CD4-positive, CD25-positive, alpha-beta regulatory T cell (primary cell): ENCODE measurements around the gene DDR1. TPM values are rescaled to one million over a fixed set of nuclear protein-coding genes. Genes with fewer than 3 reads are reported as not detected.

Experiments used
- ATAC-seq, 2 donors: fragments of 150-1000 bp; cut with Tn5 transposase; one replicate each; pipeline ENCODE4 v1.10.0; 2021; ENCODE audit warnings: low read depth in 2 of 2, moderate number of reproducible peaks in 2 of 2, moderate library complexity in 1 of 2
- DNase-seq, 3 donors: peaks; one replicate each; pipeline versions ENCODE4 v3.0.0 to v3.0.0-alpha.2; 2012 to 2022; ENCODE audit warnings: mixed read lengths in 1 of 3
- H3K27ac ChIP-seq: one replicate; pipeline ENCODE4 v1.7.0; 2013; ENCODE audit warnings: mild to moderate bottlenecking, low read length; ENCODE audit not compliant: insufficient read depth, poor library complexity, severe bottlenecking
- H3K27me3 ChIP-seq: one replicate; pipeline ENCODE4 v1.7.0; 2013; ENCODE audit warnings: low read length; ENCODE audit not compliant: control insufficient read depth, insufficient read depth
- H3K36me3 ChIP-seq: one replicate; pipeline ENCODE4 v1.7.0; 2013; ENCODE audit warnings: mild to moderate bottlenecking, low read length, moderate library complexity; ENCODE audit not compliant: control insufficient read depth, insufficient read depth
- H3K4me1 ChIP-seq: 2 replicates; pipeline ENCODE4 v1.7.0; 2013; ENCODE audit warnings: mild to moderate bottlenecking, low read length; ENCODE audit not compliant: insufficient read depth, control insufficient read depth, poor library complexity, severe bottlenecking
- H3K4me3 ChIP-seq: one replicate; pipeline ENCODE4 v1.7.0; 2013; ENCODE audit warnings: low read depth, mild to moderate bottlenecking, low read length, moderate library complexity
- H3K9me3 ChIP-seq, 2 experiments: 1 replicate in 1 of 2; 2 replicates in 1 of 2; pipeline ENCODE4 v1.7.0; 2013; ENCODE audit warnings: low read length in 2 of 2, mild to moderate bottlenecking in 1 of 2, moderate library complexity in 1 of 2; ENCODE audit not compliant: control insufficient read depth in 2 of 2
- H3K27ac Mint-ChIP-seq, 3 donors: one replicate each; pipeline ENCODE4 v1.8.0; 2020 to 2022; ENCODE audit warnings: mild to moderate bottlenecking in 3 of 3, mixed read lengths in 3 of 3, moderate library complexity in 2 of 3
- H3K27me3 Mint-ChIP-seq: one replicate; pipeline ENCODE4 v1.8.0; 2022; ENCODE audit warnings: mild to moderate bottlenecking, mixed read lengths
- H3K36me3 Mint-ChIP-seq: one replicate; pipeline ENCODE4 v1.8.0; 2020; ENCODE audit warnings: mixed read lengths
- H3K4me1 Mint-ChIP-seq, 4 donors: one replicate each; pipeline ENCODE4 v1.8.0; 2020 to 2022; ENCODE audit warnings: mixed read lengths in 4 of 4, mild to moderate bottlenecking in 1 of 4
- H3K4me3 Mint-ChIP-seq, 4 donors: one replicate each; pipeline ENCODE4 v1.8.0; 2020 to 2022; ENCODE audit warnings: mild to moderate bottlenecking in 4 of 4, mixed read lengths in 4 of 4, moderate library complexity in 3 of 4
- H3K9me3 Mint-ChIP-seq, 7 donors: one replicate each; pipeline ENCODE4 v1.8.0; 2020 to 2022; ENCODE audit warnings: mixed read lengths in 7 of 7, mild to moderate bottlenecking in 3 of 7, moderate library complexity in 2 of 7
- polyA plus RNA-seq, 4 donors: library from polyadenylated mRNA; unstranded; fragments of 300-500 nt; fragmentation: Illumina TruSeq; gene quantifications; one replicate each; pipeline ENCODE4 v1.2.3, GENCODE V29; 2021
- total RNA-seq: library from RNA; stranded (reverse); gene quantifications from one replicate; pipeline ENCODE4 v1.2.3, GENCODE V29; 2022

The DDR1 gene
- total and polyA plus RNA-seq, 5 donors from 2014 or later, result 1.2 to 5.0 (median 2.3) TPM

GRCh38 chr6:30889496-30889885 is 5.2 kb downstream of the DDR1 start:
- H3K27ac Mint-ChIP-seq, result no peak overlapping the region

GRCh38 chr6:30889921-30890645 is 5.8 kb downstream of the DDR1 start:
- Mint-ChIP-seq H3K27ac (peak overlapping the region in 1 of 3 donors; percentile 36), H3K9me3 (no peaks in the 10 kb centered on the region), H3K4me1 (peaks cover 0 to 19% (median 6%) of the 10 kb centered on the region in 4 donors), H3K36me3 (peaks cover 21% of the 10 kb centered on the region), H3K27me3 (peaks cover 10% of the 10 kb centered on the region), H3K4me3 (no peak overlapping the region)
- ATAC-seq (no peak), DNase-seq (no peak)
- Histone ChIP-seq H3K27me3 (peaks cover 5% of the 10 kb centered on the region), H3K4me1 (peaks cover 14% of the 10 kb centered on the region), H3K27ac (no peak overlapping the region), H3K9me3 (no peaks in the 10 kb centered on the region), H3K4me3 (no peak overlapping the region), H3K36me3 (peaks cover 3% of the 10 kb centered on the region)

More at GRCh38 chr6:30889496-30889885, 5.2 kb downstream of the DDR1 start:
- Mint-ChIP-seq H3K4me1 (peaks cover 0 to 24% (median 6%) of the 10 kb centered on the region in 4 donors), H3K36me3 (peaks cover 15% of the 10 kb centered on the region), H3K27me3 (peaks cover 14% of the 10 kb centered on the region), H3K4me3 (no peak overlapping the region), H3K9me3 (no peaks in the 10 kb centered on the region)
- Histone ChIP-seq H3K9me3 (no peaks in the 10 kb centered on the region), H3K36me3 (peaks cover 3% of the 10 kb centered on the region), H3K4me3 (no peak overlapping the region), H3K27me3 (peaks cover 5% of the 10 kb centered on the region), H3K4me1 (peaks cover 20% of the 10 kb centered on the region), H3K27ac (no peak overlapping the region)
- DNase-seq, result no peak
- ATAC-seq, result no peak

- H3K4me1 ChIP-seq, result peaks cover 7% of the 10 kb centered on the region
- Mint-ChIP-seq H3K4me3 (no peak overlapping the region), H3K27me3 (peaks cover 4% of the 10 kb centered on the region), H3K36me3 (peaks cover 26% of the 10 kb centered on the region), H3K27ac (no peak overlapping the region), H3K9me3 (no peaks in the 10 kb centered on the region), H3K4me1 (peaks cover 0 to 12% (median 3%) of the 10 kb centered on the region in 4 donors)
- H3K36me3 ChIP-seq, result peaks cover 3% of the 10 kb centered on the region
- H3K27me3 ChIP-seq, result no peaks in the 10 kb centered on the region
- H3K4me3 ChIP-seq, result no peak overlapping the region
- DNase-seq, result no peak
- no peaks in the 10 kb centered on the region for H3K9me3 ChIP-seq
- no peak for ATAC-seq
- no peak overlapping the region for H3K27ac ChIP-seq
Observed at GRCh38 chr6:30890646-30891449, 6.5 kb downstream of the DDR1 start.

GRCh38 chr6:30891450-30891723 is 7.1 kb downstream of the DDR1 start:
- Histone ChIP-seq H3K27ac (no peak overlapping the region), H3K9me3 (no peaks in the 10 kb centered on the region), H3K4me1 (peaks cover 2% of the 10 kb centered on the region), H3K27me3 (no peaks in the 10 kb centered on the region), H3K4me3 (no peak overlapping the region), H3K36me3 (peaks cover 3% of the 10 kb centered on the region)
- Mint-ChIP-seq H3K4me1 (peaks cover 0 to 6% (median 1%) of the 10 kb centered on the region in 4 donors), H3K27me3 (peaks cover 4% of the 10 kb centered on the region), H3K4me3 (no peak overlapping the region), H3K27ac (no peak overlapping the region), H3K9me3 (no peaks in the 10 kb centered on the region), H3K36me3 (peaks cover 29% of the 10 kb centered on the region)
- ATAC-seq (no peak), DNase-seq (no peak)

GRCh38 chr6:30891816-30892538 is 7.7 kb downstream of the DDR1 start:
- peaks cover 29% of the 10 kb centered on the region for H3K36me3 Mint-ChIP-seq

GRCh38 chr6:30893001-30893591 is 8.8 kb downstream of the DDR1 start:
- H3K36me3 Mint-ChIP-seq, result peaks cover 30% of the 10 kb centered on the region
- Histone ChIP-seq H3K9me3 (no peaks in the 10 kb centered on the region), H3K4me1 (no peaks in the 10 kb centered on the region), H3K36me3 (peaks cover 3% of the 10 kb centered on the region), H3K4me3 (no peak overlapping the region), H3K27ac (no peak overlapping the region), H3K27me3 (no peaks in the 10 kb centered on the region)
- H3K9me3 Mint-ChIP-seq, result no peaks in the 10 kb centered on the region
- DNase-seq (no peak), ATAC-seq (no peak)
- no peak overlapping the region for H3K4me3 Mint-ChIP-seq
- peaks cover 7% of the 10 kb centered on the region for H3K27me3 Mint-ChIP-seq
- H3K4me1 Mint-ChIP-seq, result peaks cover 0 to 3% (median 0%) of the 10 kb centered on the region in 4 donors
- no peak overlapping the region for H3K27ac Mint-ChIP-seq

More at GRCh38 chr6:30891816-30892538, 7.7 kb downstream of the DDR1 start:
- Histone ChIP-seq H3K36me3 (peaks cover 3% of the 10 kb centered on the region), H3K9me3 (no peaks in the 10 kb centered on the region), H3K27me3 (no peaks in the 10 kb centered on the region), H3K27ac (no peak overlapping the region), H3K4me1 (no peaks in the 10 kb centered on the region), H3K4me3 (no peak overlapping the region)
- Mint-ChIP-seq H3K27ac (no peak overlapping the region), H3K9me3 (no peaks in the 10 kb centered on the region), H3K4me1 (peaks cover 0 to 3% (median under 1%) of the 10 kb centered on the region in 4 donors), H3K27me3 (peaks cover 6% of the 10 kb centered on the region), H3K4me3 (no peak overlapping the region)
- DNase-seq (no peak), ATAC-seq (no peak)

GRCh38 chr6:30893666-30894065 is 9.3 kb downstream of the DDR1 start:
- Mint-ChIP-seq H3K27ac (no peak overlapping the region), H3K9me3 (no peaks in the 10 kb centered on the region), H3K4me1 (peaks cover 0 to 3% (median 0%) of the 10 kb centered on the region in 4 donors), H3K4me3 (no peak overlapping the region), H3K27me3 (peaks cover 7% of the 10 kb centered on the region), H3K36me3 (peaks cover 36% of the 10 kb centered on the region)
- DNase-seq (no peak), ATAC-seq (no peak)
- no peaks in the 10 kb centered on the region for H3K27me3 ChIP-seq
- no peak overlapping the region for H3K27ac ChIP-seq
- no peak overlapping the region for H3K4me3 ChIP-seq
- H3K4me1 ChIP-seq, result no peaks in the 10 kb centered on the region
- H3K36me3 ChIP-seq, result peaks cover 3% of the 10 kb centered on the region
- H3K9me3 ChIP-seq, result no peaks in the 10 kb centered on the region
